ENCODE data around the gene PWP1.
"Not testable (repeated sequence)": the region's sequence is repeated elsewhere in the genome, so short reads cannot be mapped to it uniquely, and the experiment has no call there.

The PWP1 gene

DNA sequence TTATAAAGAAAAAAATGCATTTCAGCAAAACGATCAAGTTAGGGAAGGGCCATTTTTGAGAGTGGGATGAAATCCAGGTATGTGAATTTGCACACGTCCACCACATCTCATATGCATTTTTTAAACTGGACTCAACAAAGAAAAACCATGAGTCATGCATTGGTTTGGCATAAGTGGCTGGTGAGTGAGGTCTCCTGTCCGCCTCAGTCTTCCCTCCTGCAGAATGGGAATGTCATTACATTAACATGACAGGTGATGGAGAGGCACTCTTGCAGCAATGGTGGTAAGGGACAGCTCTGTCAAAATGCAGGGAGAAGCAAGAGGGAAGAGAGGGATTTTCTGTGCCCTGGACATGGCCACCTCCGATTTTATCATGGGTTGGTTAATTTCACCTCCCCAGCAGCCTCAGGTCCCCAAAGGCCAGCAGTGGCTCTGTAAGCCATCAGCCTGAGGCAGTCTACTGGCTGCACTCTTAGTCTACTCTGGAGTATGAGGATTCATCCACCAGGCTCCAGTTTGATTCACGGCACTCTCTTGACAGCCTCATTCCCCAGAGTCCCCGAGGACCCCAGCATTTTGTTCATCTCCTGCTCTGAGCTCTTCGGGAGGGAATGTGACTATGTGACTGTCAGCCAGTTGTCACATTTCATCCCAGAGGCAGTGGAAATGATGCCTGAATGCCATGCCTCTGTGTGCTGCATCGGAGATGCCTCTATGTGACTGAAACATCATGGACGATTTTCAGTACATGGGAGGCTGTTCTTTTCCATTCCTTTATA, 17.1 kb upstream of the PWP1 start:
- DNase-seq (ENCODE audit: low read depth in 2 of 2): no peak

DNA sequence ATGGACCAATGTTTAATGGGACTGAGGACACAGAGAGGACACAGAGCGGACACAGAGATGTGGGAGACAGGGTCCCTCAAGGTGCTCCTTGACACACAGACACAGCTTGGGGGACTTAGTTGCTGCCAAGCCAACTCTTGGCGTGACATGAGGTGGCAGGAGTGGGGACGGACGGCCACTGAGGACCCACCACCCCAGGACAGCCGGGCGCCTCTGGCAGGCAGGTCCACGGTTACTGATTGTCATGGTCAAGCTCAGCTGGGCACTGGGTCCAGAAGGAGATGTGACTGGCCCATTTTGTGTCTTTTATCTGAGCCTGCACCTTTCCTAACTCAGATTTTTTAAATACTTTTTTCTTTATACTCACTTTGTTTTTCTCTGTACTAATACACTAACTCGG, 15.7 kb upstream of the PWP1 start:
- no peak for DNase-seq (ENCODE audit: low read depth in 2 of 2)

DNA sequence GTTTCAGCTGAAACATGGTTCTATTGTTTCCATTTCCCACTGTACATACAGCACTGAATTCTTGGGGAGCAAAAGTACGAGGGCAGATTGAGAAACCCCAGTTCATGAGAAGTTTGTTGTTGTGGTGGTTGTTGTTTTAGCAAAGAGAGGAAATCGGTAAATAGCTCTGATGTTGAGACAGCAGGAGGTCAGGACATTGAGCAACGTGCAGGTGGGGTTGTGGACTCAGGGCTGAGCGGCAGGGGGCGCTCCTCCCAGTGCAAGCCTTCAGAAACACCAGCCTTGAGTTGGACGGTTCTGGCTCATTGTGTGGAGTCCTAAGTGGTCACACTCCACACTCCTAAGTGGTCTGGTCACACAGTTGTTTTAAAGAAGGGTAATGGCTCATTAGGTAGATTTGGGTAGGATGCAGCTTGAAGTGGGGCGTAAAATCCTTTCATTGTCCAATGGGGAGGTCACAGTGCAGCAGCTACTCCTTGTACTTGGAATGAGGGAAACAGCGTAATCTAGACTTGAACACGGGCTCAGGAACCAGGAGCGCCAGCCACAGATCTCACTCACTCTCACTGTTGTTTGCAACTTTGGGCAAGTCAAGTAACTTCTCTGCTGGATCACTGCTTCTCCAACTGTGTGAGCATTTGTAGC, 14.5 kb upstream of the PWP1 start:
- peak in 1 of 2 donors; percentile 15 for DNase-seq (ENCODE audit: low read depth in 2 of 2)

DNA sequence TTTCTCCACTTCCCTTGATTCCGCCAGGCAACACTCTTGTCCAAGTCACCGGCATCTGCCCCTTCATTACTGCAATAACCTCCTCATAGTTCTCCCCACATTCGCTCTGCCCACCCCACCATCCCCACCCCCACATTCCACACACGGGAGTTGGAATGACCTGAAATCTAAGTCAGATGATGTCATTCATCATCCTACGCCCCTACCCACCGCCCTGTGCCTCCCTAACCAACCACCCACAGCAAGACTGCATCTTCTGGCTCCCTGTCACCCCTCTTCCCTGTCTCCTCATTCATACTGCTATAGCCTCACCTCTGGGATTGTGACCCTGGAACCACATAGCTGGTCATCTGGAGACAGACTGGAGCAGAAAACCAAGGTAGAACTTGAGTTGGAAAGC, 7.9 kb upstream of the PWP1 start:
- DNase-seq (ENCODE audit: low read depth in 2 of 2): no peak

DNA sequence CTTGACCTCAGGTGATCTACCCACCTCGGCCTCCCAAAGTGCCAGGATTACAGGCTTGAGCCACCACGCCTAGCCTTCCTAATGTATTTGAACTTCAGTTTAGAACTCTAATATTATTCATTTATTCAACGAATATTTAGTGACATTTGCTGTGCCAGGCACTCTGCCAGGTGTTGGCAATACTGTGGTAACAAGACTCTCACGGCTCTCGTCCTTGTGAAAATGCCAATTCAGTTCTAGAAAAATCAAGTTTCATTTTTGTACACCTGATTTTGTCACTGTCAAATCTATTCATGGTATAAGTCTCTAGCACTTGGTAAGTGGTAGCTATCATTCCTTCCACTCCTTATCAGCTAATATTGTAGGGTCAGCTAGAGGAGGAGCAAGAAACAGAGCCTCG, 6.3 kb upstream of the PWP1 start:
- DNase-seq (ENCODE audit: low read depth in 2 of 2): no peak

DNA sequence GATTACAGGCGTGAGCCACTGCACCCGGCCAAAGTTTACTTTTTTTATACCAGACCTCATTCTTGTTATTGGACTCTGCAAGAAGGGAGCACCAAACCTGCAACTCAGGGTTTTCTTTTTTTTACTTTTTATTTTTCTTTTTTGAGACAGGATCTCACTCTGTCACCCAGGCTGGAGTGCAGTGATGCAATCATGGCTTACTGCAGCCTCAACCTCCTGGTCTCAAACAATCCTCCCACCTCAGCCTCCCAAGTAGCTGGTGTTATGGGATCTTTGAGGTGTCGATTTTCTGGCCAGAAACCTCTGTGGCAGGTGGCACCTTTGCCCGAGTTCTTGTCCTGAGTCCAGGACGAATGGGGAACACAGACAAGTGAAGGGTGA, 4.2 kb upstream of the PWP1 start:
- DNase-seq (ENCODE audit: low read depth in 2 of 2): no peak

DNA sequence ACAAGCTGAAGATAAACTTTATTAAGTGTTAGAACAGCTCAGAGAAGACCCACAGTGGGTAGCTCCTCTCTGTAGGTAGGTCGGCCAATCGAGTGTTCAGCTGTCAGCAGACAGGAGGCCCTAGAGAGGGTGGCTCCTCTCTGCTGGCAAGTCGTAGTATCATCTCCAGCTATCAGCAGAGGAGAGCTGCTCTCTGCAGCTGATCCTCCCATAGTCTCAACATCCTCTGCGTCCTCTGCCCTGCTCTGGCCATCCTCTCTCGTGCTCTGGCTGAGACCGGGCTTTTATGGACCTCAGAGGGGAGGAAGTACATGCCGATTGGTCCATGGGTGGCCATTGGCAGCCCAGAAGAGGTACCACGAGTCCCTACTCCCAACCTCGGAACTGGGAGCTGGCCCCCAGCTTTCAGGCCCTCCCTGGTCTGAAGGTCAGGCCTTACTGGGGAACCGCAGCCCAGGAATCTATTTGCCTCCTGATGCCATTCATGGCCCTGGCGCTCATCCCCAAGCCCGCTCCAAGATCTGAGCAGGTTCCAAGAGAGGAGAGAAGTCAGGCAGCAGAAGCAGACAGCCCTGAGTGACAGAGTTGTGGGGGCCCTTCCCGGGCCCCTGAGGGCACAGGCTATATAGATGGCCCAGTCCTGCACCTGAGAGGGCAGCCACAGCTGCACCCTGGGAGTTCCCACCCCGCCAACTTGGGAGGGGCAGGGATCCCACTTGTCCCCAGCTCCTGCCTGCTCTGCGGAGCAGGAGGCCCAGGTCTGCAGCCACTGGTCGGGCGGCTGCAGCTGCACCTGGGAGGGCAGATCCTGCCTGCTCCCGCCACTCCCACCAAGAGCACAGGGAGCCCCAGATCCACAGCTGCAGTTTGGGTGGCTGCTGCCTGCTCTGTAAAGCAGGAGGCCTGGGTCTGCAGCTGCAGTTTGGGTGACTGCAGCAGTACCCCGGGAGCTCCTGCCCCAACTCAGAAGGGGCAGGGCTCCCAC, 3.5 kb upstream of the PWP1 start:
- DNase-seq (ENCODE audit: low read depth in 2 of 2): no peak

DNA sequence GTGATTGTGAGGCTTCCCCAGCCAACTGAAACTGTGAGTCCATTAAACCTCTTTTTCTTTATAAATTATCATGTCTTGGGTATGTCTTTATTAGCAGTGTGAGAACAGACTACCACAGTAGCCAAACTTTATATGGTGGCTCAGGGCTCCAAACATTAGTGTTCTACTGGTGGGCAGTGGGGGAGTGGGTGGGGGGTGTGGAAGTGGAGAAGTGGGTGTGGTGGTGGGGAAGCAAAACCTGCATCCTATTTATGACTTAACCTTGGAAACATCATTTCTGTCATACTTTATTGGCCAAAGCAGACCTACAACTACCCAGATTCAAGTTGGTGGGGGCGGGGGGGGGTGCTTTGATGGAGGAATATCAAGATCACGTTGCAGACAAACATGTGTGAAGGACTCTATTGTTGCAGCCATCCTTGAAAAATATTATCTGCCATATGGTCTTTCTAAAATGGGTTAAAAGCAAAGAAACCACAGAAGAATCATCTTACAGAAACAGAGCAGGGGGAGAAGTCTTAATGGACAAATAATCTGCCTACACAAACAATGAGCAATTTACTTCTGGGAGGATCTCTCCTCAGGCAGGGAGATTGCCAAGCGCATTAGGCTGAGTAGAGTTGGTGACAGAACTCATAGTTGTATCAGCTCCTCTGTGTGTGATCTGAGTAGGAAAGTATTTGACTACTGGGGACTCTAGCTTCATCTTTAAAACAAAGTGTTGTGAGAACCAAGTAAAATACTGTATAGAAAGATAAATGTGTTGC, 1.4 kb upstream of the PWP1 start:
- DNase-seq (ENCODE audit: low read depth in 2 of 2): no peak

DNA sequence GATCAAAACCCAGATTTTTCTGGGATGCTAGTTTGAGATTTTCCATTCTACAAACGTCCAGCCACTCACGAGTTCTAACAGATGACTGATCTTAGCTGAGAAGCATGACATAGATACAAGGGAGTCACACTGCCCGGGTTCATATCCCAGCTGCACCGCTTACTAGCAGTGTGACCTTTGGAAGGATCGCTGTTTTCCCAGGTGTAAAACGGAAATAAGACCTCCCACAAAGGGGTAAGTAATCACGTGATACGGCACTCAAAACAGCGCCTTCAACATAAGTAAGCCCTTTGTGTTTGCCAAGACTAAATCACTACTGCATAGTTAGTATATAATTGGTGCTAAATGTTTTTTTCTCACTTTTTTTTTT, 624 bp upstream of the PWP1 start:
- DNase-seq (ENCODE audit: low read depth in 2 of 2): no peak

DNA sequence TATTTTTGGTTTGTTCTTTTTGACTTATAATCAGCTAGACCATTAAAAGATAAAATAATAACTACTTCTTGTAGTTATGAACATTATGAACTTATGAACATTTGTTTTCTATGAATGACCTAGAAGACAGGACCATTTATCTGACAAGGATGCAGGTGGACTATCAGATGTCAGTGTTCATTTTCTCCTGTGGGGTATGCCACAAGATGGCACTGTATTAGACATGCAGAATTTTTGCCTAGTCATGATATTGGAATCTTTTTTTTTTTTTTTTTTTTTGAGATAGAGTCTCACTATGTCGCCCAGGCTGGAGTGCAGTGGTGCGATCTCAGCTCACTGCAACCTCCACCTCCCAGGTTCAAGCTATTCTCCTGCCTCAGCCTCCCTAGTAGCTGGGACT, 10.2 kb downstream of the PWP1 start:
- not testable (repeated sequence) for DNase-seq (ENCODE audit: low read depth in 2 of 2)

DNA sequence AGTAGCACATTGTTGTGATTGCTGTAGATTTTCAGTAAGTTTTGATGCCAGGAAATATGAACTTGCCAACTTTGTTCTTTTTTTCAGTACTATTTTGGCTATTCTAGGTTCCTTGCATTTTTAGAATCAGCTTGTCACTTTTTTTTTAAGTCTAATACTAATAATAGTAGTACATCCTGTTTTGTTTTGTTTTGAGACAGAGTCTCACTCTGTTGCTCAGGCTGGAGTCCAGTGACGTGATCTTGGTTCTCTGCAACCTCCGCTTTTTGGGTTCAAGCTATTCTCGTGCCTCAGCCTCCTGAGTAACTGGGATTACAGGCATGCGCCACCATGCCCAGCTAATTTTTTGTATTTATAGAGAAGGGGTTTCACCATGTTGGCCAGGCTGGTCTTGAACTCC, 16.5 kb downstream of the PWP1 start:
- DNase-seq (ENCODE audit: low read depth in 2 of 2): no peak

DNA sequence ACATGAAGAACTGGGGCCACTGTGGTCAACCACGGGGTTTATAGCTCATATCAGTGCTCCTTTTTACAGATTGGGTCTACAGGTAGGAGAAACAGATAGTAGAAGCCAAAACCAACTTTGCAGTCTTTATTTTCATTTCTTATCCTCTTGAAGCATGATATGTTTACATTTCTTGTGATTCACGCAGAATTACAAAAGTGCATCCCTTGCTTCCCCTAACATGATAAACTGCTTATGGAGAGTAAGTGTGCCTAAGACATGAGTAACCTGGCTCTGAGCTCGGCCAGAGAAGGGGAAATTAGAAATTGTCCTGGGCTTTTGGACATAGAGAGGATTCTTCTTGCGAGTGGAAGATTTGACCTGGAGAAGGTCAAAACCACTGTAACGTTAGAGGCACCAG, 18.4 kb downstream of the PWP1 start:
- DNase-seq (ENCODE audit: low read depth in 2 of 2): no peak

DNA sequence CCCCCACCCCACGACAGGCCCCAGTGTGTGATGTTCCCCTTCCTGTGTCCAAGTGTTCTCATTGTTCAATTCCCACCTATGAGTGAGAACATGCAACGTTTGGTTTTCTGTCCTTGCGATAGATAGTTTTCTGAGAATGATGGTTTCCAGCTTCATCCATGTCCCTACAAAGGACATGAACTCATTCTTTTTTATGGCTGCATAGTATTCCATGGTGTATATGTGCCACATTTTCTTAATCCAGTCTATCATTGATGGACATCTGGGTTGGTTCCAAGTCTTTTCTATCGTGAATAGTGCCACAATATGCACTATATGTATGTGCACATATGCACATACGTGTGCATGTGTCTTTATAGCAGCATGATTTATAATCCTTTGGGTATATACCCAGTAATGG, 19.9 kb downstream of the PWP1 start:
- DNase-seq (ENCODE audit: low read depth in 2 of 2): not testable (repeated sequence)

DNA sequence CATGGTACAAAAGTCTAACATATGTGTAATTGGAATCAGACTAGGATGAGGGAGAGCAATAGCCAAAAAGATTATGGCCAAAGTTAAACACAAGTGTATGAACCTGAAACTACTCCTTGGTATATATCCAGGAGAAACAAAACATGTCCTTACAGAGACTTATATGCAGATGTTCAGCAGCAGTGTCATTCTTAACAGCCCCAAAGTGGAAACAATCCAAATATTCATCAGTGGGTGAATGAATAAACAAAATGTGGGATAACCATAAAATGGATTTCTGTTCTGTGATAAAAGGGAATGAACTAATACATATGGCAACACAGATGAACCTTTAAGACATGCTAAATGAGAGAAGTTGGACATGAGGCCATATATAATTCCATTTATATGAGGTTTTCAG, 30.2 kb downstream of the PWP1 start:
- DNase-seq (ENCODE audit: low read depth in 2 of 2): no peak

DNA sequence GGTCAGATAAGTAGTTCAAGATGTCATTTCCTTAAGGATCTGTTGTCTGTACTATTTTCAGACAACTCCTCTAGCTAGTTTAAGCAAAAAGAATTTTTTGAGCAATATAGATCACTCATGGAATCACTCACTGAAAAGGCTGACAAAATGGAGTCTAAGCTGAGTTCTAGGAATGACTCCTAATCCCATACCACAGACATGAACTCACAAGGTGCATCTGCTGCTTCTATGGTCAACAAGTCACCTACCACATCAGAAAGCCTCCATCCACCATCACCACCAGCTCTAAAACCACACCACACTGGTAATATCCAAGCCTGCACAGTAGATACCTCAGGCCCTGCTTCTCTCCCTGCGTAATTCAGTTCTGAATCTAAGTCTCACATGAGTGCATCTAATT, 33.0 kb downstream of the PWP1 start:
- no peak for DNase-seq (ENCODE audit: low read depth in 2 of 2)

DNA sequence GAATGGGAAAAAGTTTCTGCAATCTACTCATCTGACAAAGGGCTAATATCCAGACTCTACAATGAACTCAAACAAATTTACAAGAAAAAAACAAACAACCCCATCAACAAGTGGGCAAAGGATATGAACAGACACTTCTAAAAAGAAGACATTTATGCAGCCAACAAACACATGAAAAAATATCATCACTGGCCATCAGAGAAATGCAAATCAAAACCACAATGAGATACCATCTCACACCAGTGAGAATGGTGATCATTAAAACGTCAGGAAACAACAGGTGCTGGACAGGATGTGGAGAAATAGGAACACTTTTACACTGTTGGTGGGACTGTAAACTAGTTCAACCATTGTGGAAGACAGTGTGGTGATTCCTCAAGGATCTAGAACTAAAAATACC, 41.7 kb downstream of the PWP1 start:
- not testable (repeated sequence) for DNase-seq (ENCODE audit: low read depth in 2 of 2)

DNA sequence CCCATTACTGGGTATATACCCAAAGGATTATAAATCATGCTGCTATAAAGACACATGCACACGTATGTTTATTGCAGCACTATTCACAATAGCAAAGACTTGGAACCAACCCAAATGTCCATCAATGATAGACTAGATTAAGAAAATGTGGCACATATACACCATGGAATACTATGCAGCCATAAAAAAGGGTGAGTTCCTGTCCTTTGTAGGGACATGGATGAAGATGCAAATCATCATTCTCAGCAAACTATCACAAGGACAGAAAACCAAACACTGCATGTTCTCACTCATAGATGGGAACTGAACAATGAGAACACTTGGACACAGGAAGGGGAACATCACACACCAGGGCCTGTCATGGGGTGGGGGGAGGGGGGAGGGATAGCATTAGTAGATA, 42.1 kb downstream of the PWP1 start:
- DNase-seq (ENCODE audit: low read depth in 2 of 2): not testable (repeated sequence)

DNA sequence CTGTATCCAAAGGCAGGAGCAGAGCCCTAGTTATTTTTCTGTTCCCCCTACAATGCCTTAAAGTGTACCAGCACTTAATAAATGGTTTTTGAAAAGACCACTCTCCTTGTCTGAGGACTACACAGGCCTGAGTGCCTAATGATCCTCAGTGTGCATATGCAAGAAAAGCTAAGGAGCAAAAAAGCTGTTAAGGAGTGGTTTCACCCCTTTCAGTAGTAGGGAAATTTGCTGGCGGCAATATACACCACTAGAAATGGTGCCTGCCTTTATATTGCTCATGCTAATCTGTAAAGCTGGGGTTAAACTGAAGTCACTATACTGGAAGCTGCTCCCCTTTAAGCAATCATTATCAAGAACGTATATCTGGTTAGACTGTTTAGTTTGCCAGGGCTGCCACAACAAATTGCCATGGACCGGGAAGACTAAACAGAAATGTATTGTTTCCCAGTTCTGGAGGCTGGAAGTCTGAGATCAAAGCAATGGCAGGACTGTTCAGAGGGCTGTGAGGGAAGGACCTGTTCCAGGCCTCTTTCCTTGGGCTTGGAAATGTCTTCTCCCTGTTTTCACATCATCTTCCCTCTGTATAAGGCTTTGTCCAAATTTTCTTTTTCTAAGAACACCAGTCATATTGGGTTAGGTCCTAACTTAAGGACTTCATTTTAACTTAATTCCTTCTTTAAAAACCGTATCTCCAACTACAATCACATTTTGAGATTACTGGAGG, 45.2 kb downstream of the PWP1 start:
- no peak for DNase-seq (ENCODE audit: low read depth in 2 of 2)

DNA sequence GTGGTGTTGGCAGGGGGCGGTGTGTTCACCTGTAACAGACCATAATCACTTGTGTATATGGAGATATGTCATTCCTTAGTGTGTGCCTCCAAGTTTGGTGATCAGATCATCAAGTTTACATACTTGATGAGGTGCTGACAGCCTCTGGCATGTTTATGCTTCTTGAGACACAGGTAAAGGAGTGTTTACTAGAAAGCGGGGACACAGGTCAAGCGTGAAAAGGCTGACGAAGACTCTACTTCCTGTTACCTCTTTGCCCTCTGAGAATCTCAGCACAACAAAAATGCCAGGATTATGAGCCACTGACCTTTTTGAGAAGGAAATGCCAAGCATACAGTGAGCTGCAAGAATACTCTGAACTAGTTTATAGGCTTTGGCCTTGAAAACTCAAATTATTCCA, 45.8 kb downstream of the PWP1 start:
- no peak for DNase-seq (ENCODE audit: low read depth in 2 of 2)

DNA sequence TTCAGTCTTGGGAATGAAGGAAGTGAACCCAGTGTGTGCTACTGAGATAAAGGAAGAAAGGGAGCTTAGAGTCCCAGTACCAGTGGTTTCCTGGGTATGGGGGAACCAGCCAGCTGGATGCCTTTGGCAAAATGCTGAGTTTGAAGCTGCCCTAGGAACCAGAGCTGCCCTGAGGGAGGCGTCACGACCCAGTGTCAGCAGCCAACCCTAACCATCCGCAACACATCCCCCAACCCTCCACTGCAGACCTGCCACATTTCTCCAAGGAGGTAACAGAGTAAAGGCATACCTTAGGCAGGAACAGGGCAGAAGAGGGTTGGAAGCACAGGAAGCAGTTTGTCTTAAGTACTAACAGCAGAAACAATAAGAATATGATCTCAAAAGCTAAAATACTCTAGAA, 46.8 kb downstream of the PWP1 start:
- no peak for DNase-seq (ENCODE audit: low read depth in 2 of 2)

DNA sequence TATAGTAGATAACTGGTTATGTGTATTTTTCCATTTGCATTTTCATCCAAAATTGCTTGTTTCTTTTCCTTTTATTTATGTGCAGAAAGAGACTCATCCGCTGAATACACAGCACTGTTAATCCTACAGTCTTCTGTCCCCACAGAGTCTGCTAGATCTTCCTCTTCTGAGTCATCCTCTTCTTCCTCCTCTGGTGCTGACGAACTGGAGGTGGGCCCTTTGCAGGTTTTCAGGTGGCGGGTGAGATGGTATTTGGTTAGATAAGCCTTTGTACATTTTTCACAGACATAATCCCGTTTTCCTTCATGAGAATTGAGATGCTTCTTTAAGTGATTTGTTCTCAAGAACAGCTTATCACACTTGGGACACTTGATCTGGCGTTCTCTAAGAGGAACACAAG, 48.5 kb downstream of the PWP1 start:
- DNase-seq (ENCODE audit: low read depth in 2 of 2): no peak

Measured in activated CD4-positive, alpha-beta T cell treated with anti-CD3 and anti-CD28 coated beads for 24 hours (primary cell).